HG03469 (cell line): ENCODE data around the gene RCVRN.

ENCODE experiments used
- ATAC-seq: cut with Tn5 transposase; IDR thresholded peaks from one replicate; pipeline ENCODE4 v1.9.1; 2021; ENCODE audit warnings: mild to moderate bottlenecking, moderate library complexity, moderate number of reproducible peaks; ENCODE audit not compliant: unreplicated experiment

The RCVRN gene

GRCh38 chr17:9905078-9905415, at the start of gene RCVRN:
TSS of gene RCVRN (minus strand) at chr17:9905271. CDS start at chr17:9905180, 91 bp downstream.
- no peak for ATAC-seq

GRCh38 chr17:9953492-9953891, 48.4 kb upstream of the RCVRN start:
- ATAC-seq, result no peak

- no peak for ATAC-seq
Observed at GRCh38 chr17:9951803-9952202, 46.7 kb upstream of the RCVRN start.

- no peak for ATAC-seq
Observed at GRCh38 chr17:9948928-9949327, 43.9 kb upstream of the RCVRN start.

GRCh38 chr17:9944704-9945103, 39.6 kb upstream of the RCVRN start:
- ATAC-seq, result no peak

- ATAC-seq, result no peak
Observed at GRCh38 chr17:9943343-9943742, 38.3 kb upstream of the RCVRN start.

GRCh38 chr17:9942885-9943284, 37.8 kb upstream of the RCVRN start:
- ATAC-seq, result no peak

GRCh38 chr17:9941305-9941704, 36.2 kb upstream of the RCVRN start:
- no peak for ATAC-seq

GRCh38 chr17:9940841-9941240, 35.8 kb upstream of the RCVRN start:
- ATAC-seq, result no peak

- ATAC-seq, result no peak
Observed at GRCh38 chr17:9938764-9939163, 33.7 kb upstream of the RCVRN start.

GRCh38 chr17:9937901-9938300, 32.8 kb upstream of the RCVRN start:
- no peak for ATAC-seq

- ATAC-seq, result no peak
Observed at GRCh38 chr17:9937241-9937761, 32.2 kb upstream of the RCVRN start.

- ATAC-seq, result no peak
Observed at GRCh38 chr17:9936095-9936494, 31.0 kb upstream of the RCVRN start.

GRCh38 chr17:9935408-9935807, 30.3 kb upstream of the RCVRN start:
- ATAC-seq, result no peak

GRCh38 chr17:9934331-9934730, 29.3 kb upstream of the RCVRN start:
- no peak for ATAC-seq

- no peak for ATAC-seq
Observed at GRCh38 chr17:9932491-9932890, 27.4 kb upstream of the RCVRN start.

- no peak for ATAC-seq
Observed at GRCh38 chr17:9931144-9931741, 26.2 kb upstream of the RCVRN start.

GRCh38 chr17:9929871-9930270, 24.8 kb upstream of the RCVRN start:
- ATAC-seq, result no peak

GRCh38 chr17:9928601-9929333, 23.7 kb upstream of the RCVRN start:
- no peak for ATAC-seq

GRCh38 chr17:9926150-9926804, 21.2 kb upstream of the RCVRN start:
- ATAC-seq, result no peak

- ATAC-seq, result no peak
Observed at GRCh38 chr17:9925457-9925856, 20.4 kb upstream of the RCVRN start.

- no peak for ATAC-seq
Observed at GRCh38 chr17:9924735-9925191, 19.7 kb upstream of the RCVRN start.
